Measurements from ENCODE around the gene TIMM17B.

TIMM17B gene

DNA sequence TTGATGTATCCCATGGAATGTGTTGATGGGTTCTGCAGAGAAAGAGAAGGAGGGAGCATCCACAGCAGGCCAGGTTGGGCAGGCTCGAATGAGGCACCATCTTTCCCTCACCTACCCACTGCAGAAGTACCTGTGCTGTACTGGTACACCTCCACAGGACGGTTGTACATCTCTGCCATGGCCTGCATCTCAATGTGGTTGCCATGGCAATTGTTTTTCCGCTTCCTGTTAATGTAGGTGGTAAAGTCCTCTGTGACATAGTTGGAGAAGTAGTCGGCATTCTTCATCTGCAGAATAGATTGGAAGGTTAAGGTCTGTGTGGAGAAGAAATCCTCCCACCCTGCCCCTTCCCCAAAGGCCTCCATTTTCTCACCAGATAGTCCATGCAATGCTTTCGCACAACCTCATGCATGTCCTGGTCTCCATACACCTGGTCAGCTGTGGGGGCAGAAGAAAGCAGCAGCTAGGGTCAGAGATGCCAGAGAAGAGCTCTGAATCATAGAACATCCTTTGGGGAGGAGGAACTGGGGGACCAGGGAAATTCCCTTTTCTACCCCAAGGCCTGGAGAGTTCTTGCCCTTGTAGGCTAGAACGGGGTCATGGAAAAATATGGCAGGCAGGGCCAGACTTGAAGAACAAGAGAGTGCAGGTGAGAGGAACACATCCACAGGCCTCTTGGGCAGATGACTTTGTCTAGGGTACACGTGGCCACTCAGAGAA lies 37.2 kb upstream of the TIMM17B start:
- H3K9ac ChIP-seq (ENCODE audit: low read length): no peak overlapping the region
- H3K4me3 ChIP-seq (ENCODE audit: low read length): no peak overlapping the region
- H3K27me3 ChIP-seq (ENCODE audit: control insufficient read depth, insufficient read depth, low read length): no peaks in the 10 kb centered on the region
- peaks cover 9% of the 10 kb centered on the region for H3K4me1 ChIP-seq (ENCODE audit: control insufficient read depth, low read depth, low read length)
- H3K36me3 ChIP-seq (ENCODE audit: control insufficient read depth, low read depth, low read length): peaks cover 29% of the 10 kb centered on the region
- H3K9me3 ChIP-seq (ENCODE audit: control insufficient read depth, low read depth, low read length): no peaks in the 10 kb centered on the region
- H3K27ac ChIP-seq (ENCODE audit: low read length): no peak overlapping the region

DNA sequence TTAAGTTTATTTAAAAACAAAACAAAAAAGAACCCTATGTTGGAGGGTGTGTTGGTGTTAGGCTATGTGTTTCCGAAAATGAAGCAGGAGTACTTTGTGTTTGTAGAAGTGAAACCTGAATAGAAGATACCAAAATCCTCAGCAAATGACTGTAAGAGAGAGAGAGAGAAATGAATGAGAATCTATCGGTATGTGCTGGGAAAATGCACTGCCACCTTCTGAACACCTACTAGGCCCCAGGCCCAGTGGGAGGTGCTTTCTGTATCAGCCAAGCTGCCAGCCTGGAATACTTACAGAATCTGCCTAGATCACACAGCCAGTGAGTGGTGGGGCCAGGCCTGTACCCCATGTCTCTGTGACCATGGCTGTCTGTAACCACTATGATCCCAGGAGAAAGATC lies 36.2 kb upstream of the TIMM17B start:
- Histone ChIP-seq H3K4me1 (ENCODE audit: control insufficient read depth, low read depth, low read length) (peaks cover 9% of the 10 kb centered on the region), H3K4me3 (ENCODE audit: low read length) (no peak overlapping the region), H3K9me3 (ENCODE audit: control insufficient read depth, low read depth, low read length) (no peaks in the 10 kb centered on the region), H3K27me3 (ENCODE audit: control insufficient read depth, insufficient read depth, low read length) (no peaks in the 10 kb centered on the region), H3K9ac (ENCODE audit: low read length) (no peak overlapping the region), H3K27ac (ENCODE audit: low read length) (no peak overlapping the region), H3K36me3 (ENCODE audit: control insufficient read depth, low read depth, low read length) (peaks cover 28% of the 10 kb centered on the region)

DNA sequence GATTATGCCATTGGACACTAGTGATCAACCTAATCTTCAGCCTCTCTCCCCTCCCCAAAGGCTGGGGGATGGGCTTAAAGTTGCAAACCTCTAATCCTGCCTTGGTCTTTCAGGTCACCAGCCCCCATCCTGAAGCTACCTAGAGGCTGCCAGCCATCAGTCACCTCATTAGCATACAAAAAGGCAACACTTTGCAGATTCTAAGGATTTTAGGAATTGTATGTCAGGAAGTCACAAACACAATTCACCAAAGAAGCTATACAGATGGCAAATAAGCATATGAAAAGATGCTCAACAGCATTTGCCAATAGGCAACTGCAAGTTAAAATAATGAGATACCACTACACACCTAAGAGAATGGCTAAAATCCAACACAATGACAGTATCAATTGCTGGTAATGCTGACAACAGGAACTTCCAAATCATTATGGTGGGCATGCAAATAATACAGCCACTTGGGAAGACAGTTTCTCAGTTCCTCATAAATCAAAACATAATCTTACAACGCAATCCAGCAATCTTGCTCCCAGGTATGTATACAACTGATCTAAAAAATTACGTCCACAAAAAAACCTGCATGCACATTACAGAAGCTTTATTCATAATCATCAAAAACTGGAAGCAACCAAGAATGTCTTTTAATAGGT lies 30.3 kb upstream of the TIMM17B start:
- Histone ChIP-seq H3K4me3 (ENCODE audit: low read length) (peak overlapping the region; percentile 40), H3K4me1 (ENCODE audit: control insufficient read depth, low read depth, low read length) (peaks cover 9% of the 10 kb centered on the region), H3K9ac (ENCODE audit: low read length) (peak overlapping the region; percentile 37), H3K27me3 (ENCODE audit: control insufficient read depth, insufficient read depth, low read length) (no peaks in the 10 kb centered on the region), H3K9me3 (ENCODE audit: control insufficient read depth, low read depth, low read length) (no peaks in the 10 kb centered on the region), H3K36me3 (ENCODE audit: control insufficient read depth, low read depth, low read length) (peaks cover 14% of the 10 kb centered on the region), H3K27ac (ENCODE audit: low read length) (peak overlapping the region; percentile 68)

DNA sequence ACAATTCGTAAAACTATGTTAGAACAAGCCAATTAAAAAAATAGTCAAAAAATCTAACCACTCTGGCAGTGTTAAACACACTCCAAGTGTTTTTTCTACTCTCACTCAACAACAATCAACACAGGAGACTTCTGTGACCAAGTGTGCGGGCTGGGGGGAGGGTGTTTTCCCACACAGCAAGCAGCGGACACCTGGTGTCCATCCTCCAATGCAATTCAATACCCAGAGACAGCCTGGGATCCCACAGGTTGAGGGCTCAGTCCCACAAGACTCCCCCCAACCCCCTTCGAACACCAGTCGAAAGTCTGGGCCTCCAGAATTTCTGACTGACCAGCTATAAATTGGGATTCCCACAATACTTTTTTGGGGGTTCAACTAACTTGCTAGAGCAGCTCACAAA lies 29.6 kb upstream of the TIMM17B start:
- Histone ChIP-seq H3K4me3 (ENCODE audit: low read length) (peak overlapping the region; percentile 40), H3K27ac (ENCODE audit: low read length) (peak overlapping the region; percentile 57), H3K9me3 (ENCODE audit: control insufficient read depth, low read depth, low read length) (no peaks in the 10 kb centered on the region), H3K4me1 (ENCODE audit: control insufficient read depth, low read depth, low read length) (peaks cover 9% of the 10 kb centered on the region), H3K36me3 (ENCODE audit: control insufficient read depth, low read depth, low read length) (peaks cover 13% of the 10 kb centered on the region), H3K9ac (ENCODE audit: low read length) (peak overlapping the region; percentile 10), H3K27me3 (ENCODE audit: control insufficient read depth, insufficient read depth, low read length) (no peaks in the 10 kb centered on the region)

- Histone ChIP-seq H3K4me1 (ENCODE audit: control insufficient read depth, low read depth, low read length) (peaks cover 20% of the 10 kb centered on the region), H3K36me3 (ENCODE audit: control insufficient read depth, low read depth, low read length) (peaks cover 8% of the 10 kb centered on the region), H3K4me3 (ENCODE audit: low read length) (no peak overlapping the region), H3K27ac (ENCODE audit: low read length) (no peak overlapping the region), H3K9ac (ENCODE audit: low read length) (no peak overlapping the region), H3K27me3 (ENCODE audit: control insufficient read depth, insufficient read depth, low read length) (no peaks in the 10 kb centered on the region), H3K9me3 (ENCODE audit: control insufficient read depth, low read depth, low read length) (no peaks in the 10 kb centered on the region)
Measured at GRCh38 chrX:48924270-48924669, 26.7 kb upstream of the TIMM17B start.

- H3K9ac ChIP-seq (ENCODE audit: low read length): no peak overlapping the region
- peaks cover 8% of the 10 kb centered on the region for H3K36me3 ChIP-seq (ENCODE audit: control insufficient read depth, low read depth, low read length)
- no peaks in the 10 kb centered on the region for H3K27me3 ChIP-seq (ENCODE audit: control insufficient read depth, insufficient read depth, low read length)
- H3K27ac ChIP-seq (ENCODE audit: low read length): no peak overlapping the region
- H3K9me3 ChIP-seq (ENCODE audit: control insufficient read depth, low read depth, low read length): no peaks in the 10 kb centered on the region
- H3K4me1 ChIP-seq (ENCODE audit: control insufficient read depth, low read depth, low read length): peaks cover 20% of the 10 kb centered on the region
- H3K4me3 ChIP-seq (ENCODE audit: low read length): no peak overlapping the region
Measured at GRCh38 chrX:48923771-48924170, 26.2 kb upstream of the TIMM17B start.

GRCh38 chrX:48920718-48921104 lies 23.1 kb upstream of the TIMM17B start:
- Histone ChIP-seq H3K27me3 (ENCODE audit: control insufficient read depth, insufficient read depth, low read length) (no peaks in the 10 kb centered on the region), H3K4me1 (ENCODE audit: control insufficient read depth, low read depth, low read length) (peaks cover 11% of the 10 kb centered on the region), H3K27ac (ENCODE audit: low read length) (no peak overlapping the region), H3K9me3 (ENCODE audit: control insufficient read depth, low read depth, low read length) (no peaks in the 10 kb centered on the region), H3K9ac (ENCODE audit: low read length) (peak overlapping the region; percentile 13), H3K4me3 (ENCODE audit: low read length) (peak overlapping the region; percentile 90), H3K36me3 (ENCODE audit: control insufficient read depth, low read depth, low read length) (peaks cover 14% of the 10 kb centered on the region)

GRCh38 chrX:48919947-48920717 lies 22.6 kb upstream of the TIMM17B start:
- H3K36me3 ChIP-seq (ENCODE audit: control insufficient read depth, low read depth, low read length): peaks cover 13% of the 10 kb centered on the region
- H3K27ac ChIP-seq (ENCODE audit: low read length): no peak overlapping the region
- no peaks in the 10 kb centered on the region for H3K27me3 ChIP-seq (ENCODE audit: control insufficient read depth, insufficient read depth, low read length)
- H3K4me3 ChIP-seq (ENCODE audit: low read length): peak overlapping the region; percentile 90
- H3K4me1 ChIP-seq (ENCODE audit: control insufficient read depth, low read depth, low read length): peaks cover 11% of the 10 kb centered on the region
- no peaks in the 10 kb centered on the region for H3K9me3 ChIP-seq (ENCODE audit: control insufficient read depth, low read depth, low read length)
- peak overlapping the region; percentile 75 for H3K9ac ChIP-seq (ENCODE audit: low read length)

DNA sequence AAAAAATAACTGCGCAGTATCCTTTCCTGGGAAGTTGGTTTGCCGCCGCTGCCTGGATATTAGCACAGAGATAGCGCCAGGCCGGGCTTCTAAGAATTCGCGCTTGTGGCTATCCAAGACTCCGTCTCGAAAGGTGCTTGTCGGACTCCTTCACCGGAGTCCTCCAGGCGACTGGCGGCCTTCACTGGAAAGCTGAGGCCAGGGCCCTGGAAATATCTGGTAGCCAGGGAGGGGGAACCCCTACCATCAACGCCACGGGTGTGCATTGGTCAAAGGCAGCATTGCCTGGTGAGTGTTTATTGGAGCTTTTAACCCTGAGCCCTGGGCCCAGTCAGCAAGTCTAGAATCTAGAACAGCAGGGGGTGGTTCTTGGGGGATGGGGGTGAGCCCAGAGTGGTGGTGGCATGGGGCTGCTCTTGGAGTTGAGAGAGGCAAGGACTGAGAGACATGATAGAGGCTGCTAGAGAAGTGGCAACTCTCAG lies 21.8 kb upstream of the TIMM17B start:
- Histone ChIP-seq H3K9ac (ENCODE audit: low read length) (peak overlapping the region; percentile 75), H3K4me1 (ENCODE audit: control insufficient read depth, low read depth, low read length) (peaks cover 11% of the 10 kb centered on the region), H3K27me3 (ENCODE audit: control insufficient read depth, insufficient read depth, low read length) (no peaks in the 10 kb centered on the region), H3K4me3 (ENCODE audit: low read length) (peak overlapping the region; percentile 90), H3K27ac (ENCODE audit: low read length) (peak overlapping the region; percentile 55), H3K9me3 (ENCODE audit: control insufficient read depth, low read depth, low read length) (no peaks in the 10 kb centered on the region), H3K36me3 (ENCODE audit: control insufficient read depth, low read depth, low read length) (peaks cover 20% of the 10 kb centered on the region)

DNA sequence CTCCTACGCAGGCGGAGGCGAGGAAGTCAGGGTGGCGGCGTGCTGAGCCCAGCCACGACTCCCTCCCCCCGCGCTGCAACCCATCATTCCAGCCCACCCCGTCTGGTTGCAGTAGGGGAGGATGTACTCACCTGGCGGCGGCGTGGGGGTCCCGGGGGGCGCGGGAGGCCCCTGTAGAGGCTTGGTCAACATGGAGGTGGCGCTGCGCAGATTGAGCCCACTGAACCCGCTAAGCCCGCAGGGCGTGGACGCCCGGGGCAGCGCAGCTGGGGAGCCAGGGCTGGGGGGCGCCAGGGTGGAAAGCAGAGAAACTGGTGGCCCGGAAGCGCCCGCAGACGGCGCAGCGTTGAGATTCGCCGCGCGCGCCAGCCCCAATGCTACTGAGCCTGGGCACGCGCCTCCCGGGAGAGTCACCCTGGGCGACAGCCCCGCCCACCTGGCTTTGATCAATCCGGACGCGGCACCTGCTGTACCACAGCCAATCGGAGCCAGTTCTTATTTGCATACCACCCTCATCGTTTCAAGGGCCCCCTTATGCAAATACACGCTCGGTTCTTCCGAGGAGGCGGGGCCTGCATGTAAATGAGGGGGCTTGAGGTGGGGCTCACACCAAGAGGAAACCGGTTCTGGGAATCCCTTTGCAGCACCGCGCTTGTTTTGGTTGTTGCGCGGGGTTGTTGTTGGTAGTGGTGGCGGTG lies 21.2 kb upstream of the TIMM17B start, which contains the start of gene PIM2:
TSS of gene PIM2 (minus strand) at position 382 of the 698 bp plus-strand sequence. CDS start at position 192, 190 bp downstream.
- Histone ChIP-seq H3K9me3 (ENCODE audit: control insufficient read depth, low read depth, low read length) (no peaks in the 10 kb centered on the region), H3K4me3 (ENCODE audit: low read length) (peak within 1 kb of the TSS; percentile 90), H3K4me1 (ENCODE audit: control insufficient read depth, low read depth, low read length) (peaks cover 11% of the 10 kb centered on the region), H3K9ac (ENCODE audit: low read length) (peak within 1 kb of the TSS; percentile 75), H3K27ac (ENCODE audit: low read length) (peak within 1 kb of the TSS; percentile 55), H3K27me3 (ENCODE audit: control insufficient read depth, insufficient read depth, low read length) (no peaks in the 10 kb centered on the region), H3K36me3 (ENCODE audit: control insufficient read depth, low read depth, low read length) (peaks cover 26% of the 10 kb centered on the region)

- peak overlapping the region; percentile 57 for H3K9ac ChIP-seq (ENCODE audit: low read length)
- H3K36me3 ChIP-seq (ENCODE audit: control insufficient read depth, low read depth, low read length): peaks cover 29% of the 10 kb centered on the region
- H3K27me3 ChIP-seq (ENCODE audit: control insufficient read depth, insufficient read depth, low read length): no peaks in the 10 kb centered on the region
- H3K27ac ChIP-seq (ENCODE audit: low read length): no peak overlapping the region
- H3K4me3 ChIP-seq (ENCODE audit: low read length): peak overlapping the region; percentile 90
- H3K9me3 ChIP-seq (ENCODE audit: control insufficient read depth, low read depth, low read length): no peaks in the 10 kb centered on the region
- H3K4me1 ChIP-seq (ENCODE audit: control insufficient read depth, low read depth, low read length): peaks cover 11% of the 10 kb centered on the region
Measured at GRCh38 chrX:48918301-48918642, 20.7 kb upstream of the TIMM17B start.

All from iPS-18a (cell line).